Activated T-cell treated with anti-CD3 and anti-CD28 coated beads for 48 hours (primary cell): ENCODE results near the gene KPNB1.

Experiments used
- DNase-seq: peaks from one replicate; pipeline ENCODE4 v3.0.0-alpha.2; 2020; ENCODE audit warnings: low read depth

KPNB1 gene

DNA sequence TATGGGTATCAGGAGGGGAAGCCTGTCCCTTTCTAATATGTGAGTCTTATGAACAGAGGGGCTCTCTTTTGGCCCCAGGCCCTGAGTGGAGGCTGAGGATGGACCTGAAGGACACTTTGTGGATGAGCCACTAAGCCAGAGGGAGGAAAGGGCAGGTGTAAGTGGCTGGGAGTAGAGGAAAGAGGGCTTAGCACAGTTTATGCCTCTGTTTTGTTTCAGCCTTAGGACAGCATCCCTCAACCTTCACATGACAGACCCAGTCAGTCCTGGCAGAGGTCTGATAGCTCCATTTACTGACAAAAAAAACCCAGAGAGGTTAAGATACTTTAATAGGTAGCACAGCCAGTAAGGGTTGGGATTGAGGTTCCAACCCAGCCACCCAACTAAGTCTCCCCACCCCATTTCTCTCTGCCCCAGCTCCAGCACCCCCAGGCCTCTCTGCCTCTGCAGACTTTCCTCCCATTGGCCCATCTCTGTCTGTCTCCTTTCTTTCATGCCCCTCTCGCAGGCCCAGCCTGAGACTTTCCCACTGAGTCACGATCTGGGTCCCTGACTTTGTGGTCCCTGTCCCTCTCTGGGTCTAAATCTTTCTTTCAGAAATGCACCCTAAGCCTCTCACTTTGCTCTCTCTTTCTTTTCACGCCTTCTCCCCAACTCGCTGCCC lies 78.6 kb downstream of the KPNB1 start:
- no peak for DNase-seq

- DNase-seq, result no peak
These were observed 79.8 kb downstream of the KPNB1 start for GRCh38 chr17:47729476-47729875.

DNA sequence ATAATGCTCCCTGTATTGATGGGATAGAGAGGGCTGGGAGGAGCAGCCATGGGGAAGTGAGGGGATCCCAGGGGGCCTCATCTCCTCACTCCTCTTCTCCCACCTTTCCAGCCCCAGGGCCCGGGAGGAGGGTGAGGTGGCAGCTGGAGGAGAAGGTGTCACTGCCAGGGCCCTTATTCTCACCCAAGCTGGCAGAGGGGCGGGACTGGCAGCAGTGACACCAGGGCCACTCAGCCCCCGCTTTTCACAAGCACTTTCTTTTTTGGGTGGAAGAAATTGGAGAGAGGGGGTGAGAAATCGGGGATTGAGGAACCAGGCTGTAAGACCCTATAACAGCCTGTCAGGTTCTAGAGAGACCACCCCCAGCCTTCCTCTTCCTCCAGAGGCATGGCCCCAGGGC lies 81.0 kb downstream of the KPNB1 start:
- no peak for DNase-seq

- no peak for DNase-seq
These were observed 81.7 kb downstream of the KPNB1 start for GRCh38 chr17:47731396-47731795.

- DNase-seq, result no peak
These were observed 82.8 kb downstream of the KPNB1 start for GRCh38 chr17:47732399-47733046.

DNA sequence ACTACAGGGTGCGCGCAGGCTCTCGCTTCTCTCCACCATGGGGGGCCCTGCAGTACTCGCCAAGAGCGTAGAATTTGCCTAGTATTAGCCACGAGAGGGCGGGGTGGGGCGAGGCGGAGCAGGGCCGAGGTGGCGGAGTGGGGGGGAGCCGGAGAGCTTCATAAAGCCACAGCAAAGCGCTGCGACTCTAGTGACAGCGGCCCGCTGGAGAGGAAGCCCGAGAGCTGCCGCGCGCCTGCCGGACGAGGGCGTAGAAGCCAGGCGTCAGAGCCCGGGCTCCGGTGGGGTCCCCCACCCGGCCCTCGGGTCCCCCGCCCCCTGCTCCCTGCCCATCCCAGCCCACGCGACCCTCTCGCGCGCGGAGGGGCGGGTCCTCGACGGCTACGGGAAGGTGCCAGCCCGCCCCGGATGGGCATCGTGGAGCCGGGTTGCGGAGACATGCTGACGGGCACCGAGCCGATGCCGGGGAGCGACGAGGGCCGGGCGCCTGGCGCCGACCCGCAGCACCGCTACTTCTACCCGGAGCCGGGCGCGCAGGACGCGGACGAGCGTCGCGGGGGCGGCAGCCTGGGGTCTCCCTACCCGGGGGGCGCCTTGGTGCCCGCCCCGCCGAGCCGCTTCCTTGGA lies 83.4 kb downstream of the KPNB1 start, which contains the start of gene TBX21:
Gene TBX21, plus strand, starts transcription at position 190 of the 627 bp plus-strand sequence. Its CDS starts 219 bp downstream, at position 409.
- peak; percentile 90 for DNase-seq

- DNase-seq, result no peak
These were observed 84.1 kb downstream of the KPNB1 start for GRCh38 chr17:47733674-47734410.

DNA sequence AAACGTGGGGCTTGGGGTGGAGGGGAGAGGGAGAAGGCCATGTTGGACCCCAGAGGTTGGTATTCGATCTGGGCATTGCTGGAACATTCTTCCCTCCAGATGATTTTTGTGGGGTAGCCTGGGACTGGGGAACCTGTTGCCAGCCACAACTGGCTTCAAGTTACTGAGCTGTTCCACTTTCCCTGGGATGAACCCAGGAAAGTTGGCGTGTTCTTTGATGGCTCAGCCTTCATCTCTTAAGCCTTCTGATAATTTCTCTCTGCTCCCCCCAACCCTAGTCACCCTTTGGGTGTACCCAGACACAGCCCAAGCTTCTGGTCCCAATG lies 85.4 kb downstream of the KPNB1 start:
- no peak for DNase-seq
